GM12872 (cell line): ENCODE measurements around the gene CEP131.

Experiments used
- CTCF ChIP-seq: IDR thresholded peaks from 3 replicates; pipeline ENCODE4 v1.5.1; 2011; ENCODE audit warnings: low read depth, mild to moderate bottlenecking, low read length, moderate library complexity; ENCODE audit not compliant: insufficient read depth

CEP131 gene

GRCh38 chr17:81165246-81166032 is 57.3 kb downstream of the CEP131 start, which contains the start of gene PVALEF:
Gene PVALEF, plus strand, starts transcription at chr17:81165507. Its CDS starts 15,720 bp downstream, at chr17:81181227.
- no peak for TF ChIP-seq CTCF

GRCh38 chr17:81164371-81165245 is 58.2 kb downstream of the CEP131 start:
- no peak for TF ChIP-seq CTCF

- TF ChIP-seq CTCF: no peak
These were observed 58.9 kb downstream of the CEP131 start for GRCh38 chr17:81163703-81164370.

- no peak for TF ChIP-seq CTCF
These were observed 59.6 kb downstream of the CEP131 start for GRCh38 chr17:81163051-81163695.

- no peak for TF ChIP-seq CTCF
These were observed 60.3 kb downstream of the CEP131 start for GRCh38 chr17:81162491-81162890.

- TF ChIP-seq CTCF: no peak
These were observed 60.8 kb downstream of the CEP131 start for GRCh38 chr17:81161972-81162371.
